Heart right ventricle (tissue), 16 donors: ENCODE results near the gene ATCAY. TPM values are rescaled to one million over a fixed set of nuclear protein-coding genes. Genes with fewer than 3 reads are reported as not detected.
"Not testable (repeated sequence)": the region's sequence is repeated elsewhere in the genome, so short reads cannot be mapped to it uniquely, and the experiment has no call there.

Experiments used
- ATAC-seq, 8 donors: fragments of 200-7000 bp; cut with Tn5 transposase; one replicate each; pipeline ENCODE4 v1.9.1; 2020; ENCODE audit warnings: mild to moderate bottlenecking in 8 of 8, moderate library complexity in 8 of 8, moderate number of reproducible peaks in 1 of 8
- DNase-seq, 2 donors: peaks; one replicate each; pipeline ENCODE4 v3.0.0-alpha.2; 2020
- H3K27ac ChIP-seq, 10 donors: fragments of 200-600 bp; sonication (generic) in 2 of 10; one replicate each; pipeline versions ENCODE4 v1.5.0 to v1.8.0; 2020 to 2022; ENCODE audit warnings: mild to moderate bottlenecking in 3 of 10
- H3K27me3 ChIP-seq, 7 donors: fragments of 200-600 bp; one replicate each; pipeline ENCODE4 v1.8.0; 2021 to 2022; ENCODE audit warnings: mild to moderate bottlenecking in 2 of 7
- H3K36me3 ChIP-seq, 9 donors: fragments of 200-600 bp; sonication (generic) in 1 of 9; one replicate each; pipeline versions ENCODE4 v1.5.0 to v1.8.0; 2020 to 2022; ENCODE audit warnings: mild to moderate bottlenecking in 2 of 9
- H3K4me1 ChIP-seq, 9 donors: fragments of 200-600 bp; sonication (generic) in 1 of 9; one replicate each; pipeline versions ENCODE4 v1.5.0 to v1.8.0; 2020 to 2022; ENCODE audit warnings: mild to moderate bottlenecking in 4 of 9
- H3K4me3 ChIP-seq, 10 donors: fragments of 200-600 bp; sonication (generic) in 2 of 10; one replicate each; pipeline versions ENCODE4 v1.5.0 to v1.8.0; 2020 to 2022; ENCODE audit warnings: mild to moderate bottlenecking in 7 of 10, moderate library complexity in 2 of 10
- H3K9me3 ChIP-seq, 11 donors: fragments of 200-600 bp in 10 of 11; sonication (generic) in 2 of 11; one replicate each; pipeline versions ENCODE4 v1.5.0 to v1.8.0; 2013 to 2022; ENCODE audit warnings: mild to moderate bottlenecking in 2 of 11, control low read depth in 1 of 11, moderate library complexity in 1 of 11
- CTCF ChIP-seq, 9 donors: fragments of 200-600 bp; sonication (generic) in 2 of 9; IDR thresholded peaks; one replicate each; pipeline versions ENCODE4 v1.5.0 to v1.8.0; 2021 to 2022; ENCODE audit warnings: antibody characterized with exemption in 9 of 9, mild to moderate bottlenecking in 5 of 9, moderate library complexity in 1 of 9
- whole genome bisulfite sequencing, 2 donors: extraction: QIAGEN DNeasy Blood & Tissue Kit; methylation state at CpG; one replicate each; pipeline ENCODE4 v1.1.7; 2013; ENCODE audit warnings: inconsistent platforms in 1 of 2; 5-methylcytosine and 5-hydroxymethylcytosine counted together
- intact Hi-C, 10 donors: fragments of 100-400 bp; cut with DNase I; formaldehyde crosslinking; loops; one replicate each; pipeline versions ENCODE4 v1.11.1 to v1.14.2; 2022
- polyA plus RNA-seq, 2 donors: library from polyadenylated mRNA; stranded (reverse); fragments of 200-250 nt; gene quantifications; one replicate each; pipeline ENCODE4 v1.2.3, GENCODE V29; 2013
- total RNA-seq, 10 donors: library from RNA; stranded (reverse); fragmentation: NEBNext Ultra II Directional in 3 of 10; extraction: Animal tissue kit (Norgen Biotek cat#: 25700) in 3 of 10; gene quantifications; one replicate each; pipeline versions ENCODE4 v1.2.1 to v1.2.4, GENCODE V29; 2021 to 2023
- donor health status: Arrhythmogenic right ventricular cardiomyopathy.
- donor health status: ischemic (EF 13 %, LVEDD 7.1; RV severe dilation, severe dysfunction).
- donor health status: healthy with polysubstance abuse.
- donor health status: DM: no; HTN: yes; CAD: no.
- donor health status: DM: no; HTN: no; CAD: no.
- donor health status: ischemic (EF 25% LVEDD 6.9; RV normal size, moderate dysfunction).
- donor health status: ischemic (EF 25% LVEDD 5.7; RV mildly dilated, moderate dysfunction).
- donor health status: healthy.
- donor health status: DM: yes; HTN: yes; CAD: no.
- donor health status: Ischemic cardiomyopathy.
- donor health status: ischemic (EF 35%, LVEDD 5.7; RV mildly dilated, moderate dysfunction).
- donor health status: nonischemic (EF 11% LVEDD 7.7; RV severe dilation, severe dysfunction).
- donor health status: DM: yes; HTN: yes; CAD: no.
- donor health status: PGD.
- donor health status: ischemic (EF 29% LVEDD 5.4; RV normal size, mild dysfunction).
- donor health status: nonischemic (EF 23%, LVEDD 6.1; RV moderate dilation, normal function).

Gene ATCAY
- total and polyA plus RNA-seq, 12 donors = not detected

GRCh38 chr19:3966051-3967017, 85.8 kb downstream of the ATCAY start:
- Histone ChIP-seq H3K4me1 (peaks cover 30 to 70% (median 48%) of the 10 kb centered on the region in 9 donors), H3K9me3 (no peaks in the 10 kb centered on the region), H3K36me3 (peaks cover 8 to 80% (median 57%) of the 10 kb centered on the region in 9 donors), H3K27me3 (no peaks in the 10 kb centered on the region), H3K27ac (peak overlapping the region; percentile 55 to 100 (median 98)), H3K4me3 (peak overlapping the region in 4 of 10 donors; percentile 7 to 29 (median 18))
- peak in 2 of 9 donors; percentile 8 to 18 for TF ChIP-seq CTCF (IDR thresholded peaks at IDR 0.05)
- no peak for DNase-seq
- intact Hi-C loops = no loop called here
- WGBS, 2 donors = 66 to 68% methylated on average over 30 of the region's 30 CpGs
- ATAC-seq = no peak

GRCh38 chr19:3967983-3968382, 87.5 kb downstream of the ATCAY start:
- peak overlapping the region in 5 of 10 donors; percentile 8 to 97 (median 29) for H3K4me3 ChIP-seq
- H3K27ac ChIP-seq = peak overlapping the region; percentile 93 to 100 (median 98)
- not testable (repeated sequence) for H3K27me3 ChIP-seq, H3K9me3 ChIP-seq, DNase-seq, ATAC-seq
- WGBS, 2 donors = 83 to 87% methylated on average over 12 of the region's 12 CpGs
- intact Hi-C loops = loop anchor here in 3 of 10 donors (2.0 kb wide), 2 partner anchors 17 kb away; partner anchors contain the start of gene EEF2 (in 1 of the 3)
- peaks cover 8 to 68% (median 46%) of the 10 kb centered on the region in 9 donors for H3K36me3 ChIP-seq
- H3K4me1 ChIP-seq = peaks cover 28 to 61% (median 48%) of the 10 kb centered on the region in 9 donors

DNA sequence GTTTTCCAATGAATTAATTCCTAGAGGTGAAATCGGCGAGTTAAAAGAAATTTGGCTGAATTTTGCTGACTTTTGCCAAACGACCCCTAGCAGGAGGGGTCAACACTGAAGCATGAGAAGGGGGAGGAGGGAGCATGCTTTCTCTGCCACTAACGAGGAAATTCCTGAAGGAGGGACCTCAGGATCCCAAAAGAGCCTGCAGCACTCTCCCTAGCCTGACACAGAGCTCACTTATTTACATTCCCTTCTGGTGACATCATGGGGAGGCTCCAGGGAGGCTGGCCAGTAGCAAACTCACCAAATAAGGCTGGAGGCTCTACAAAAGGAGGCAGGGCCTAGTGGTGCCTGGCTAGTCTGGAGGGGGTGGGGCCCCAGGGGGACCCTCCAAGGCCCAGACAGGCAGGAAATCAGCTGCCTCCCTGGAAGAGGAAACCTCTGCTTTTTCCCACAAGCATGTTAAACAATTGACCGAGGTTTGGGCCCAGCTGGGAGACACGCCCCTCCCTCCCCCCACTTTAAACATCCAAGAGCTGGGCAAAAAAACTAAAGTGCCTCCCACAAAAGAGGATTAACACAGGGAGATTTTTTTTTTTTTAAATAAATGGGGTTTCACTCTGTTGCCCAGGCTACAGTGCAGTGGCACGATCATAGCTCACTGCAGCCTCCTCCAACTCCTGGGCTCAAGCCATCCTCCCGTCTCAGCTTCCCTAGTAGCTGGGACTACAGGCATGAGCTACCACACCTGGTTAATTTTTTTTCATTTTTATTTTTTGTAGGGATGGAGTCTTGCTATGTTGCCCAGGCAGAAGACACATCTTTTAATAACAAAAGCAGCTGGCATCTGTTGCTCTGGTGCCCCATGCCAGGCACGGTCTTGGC, 88.3 kb downstream of the ATCAY start:
- peak overlapping the region; percentile 93 to 100 (median 98) for H3K27ac ChIP-seq
- no peak for TF ChIP-seq CTCF (IDR thresholded peaks at IDR 0.05)
- DNase-seq (peak; percentile 85 to 96), ATAC-seq (peak; percentile 79 to 91 (median 87))
- peak overlapping the region in 9 of 10 donors; percentile 77 to 99 (median 97) for H3K4me3 ChIP-seq
- H3K27me3 ChIP-seq = no peaks in the 10 kb centered on the region
- 7 to 9% methylated on average over 9 of the region's 9 CpGs for WGBS, 2 donors
- peaks cover 3 to 60% (median 38%) of the 10 kb centered on the region in 9 donors for H3K36me3 ChIP-seq
- intact Hi-C loops = loop anchor here in 3 of 10 donors (2.0 kb wide), 2 partner anchors 16 to 18 kb away; partner anchors contain the start of gene EEF2 (in 1 of the 3)
- H3K4me1 ChIP-seq = peaks cover 28 to 61% (median 48%) of the 10 kb centered on the region in 9 donors
- H3K9me3 ChIP-seq = no peaks in the 10 kb centered on the region

GRCh38 chr19:3969435-3970312, 89.2 kb downstream of the ATCAY start:
- WGBS, 2 donors = 9 to 12% methylated on average over 23 of the region's 23 CpGs
- Histone ChIP-seq H3K27me3 (no peaks in the 10 kb centered on the region), H3K36me3 (peaks cover 0 to 51% (median 31%) of the 10 kb centered on the region in 9 donors), H3K4me1 (peaks cover 28 to 60% (median 48%) of the 10 kb centered on the region in 9 donors), H3K9me3 (no peaks in the 10 kb centered on the region), H3K4me3 (peak overlapping the region; percentile 77 to 99 (median 96)), H3K27ac (peak overlapping the region; percentile 93 to 100 (median 98))
- intact Hi-C loops = loop anchor here in 6 of 10 donors (2.0 to 10.0 kb wide), 4 partner anchors 15 to 207 kb away; partner anchors contain the start of genes EEF2 (in 4 of the 6), APBA3 (in 2 of the 6) and MRPL54 (in 2 of the 6)
- peak in 1 of 2 donors; percentile 60 for DNase-seq
- peak in 7 of 8 donors; percentile 0 to 39 (median 12) for ATAC-seq
- TF ChIP-seq CTCF (IDR thresholded peaks at IDR 0.05) = peak in 1 of 9 donors; percentile 21
